Activated naive CD4-positive, alpha-beta T cell treated with anti-CD3 and anti-CD28 coated beads, Interleukin-2, amount 50 U/mL, for 16 hours (primary cell): ENCODE measurements around the gene PIP5K1B.

Source experiments
- DNase-seq: peaks from one replicate; pipeline ENCODE4 v3.0.0-alpha.2; 2020

The PIP5K1B gene

DNA sequence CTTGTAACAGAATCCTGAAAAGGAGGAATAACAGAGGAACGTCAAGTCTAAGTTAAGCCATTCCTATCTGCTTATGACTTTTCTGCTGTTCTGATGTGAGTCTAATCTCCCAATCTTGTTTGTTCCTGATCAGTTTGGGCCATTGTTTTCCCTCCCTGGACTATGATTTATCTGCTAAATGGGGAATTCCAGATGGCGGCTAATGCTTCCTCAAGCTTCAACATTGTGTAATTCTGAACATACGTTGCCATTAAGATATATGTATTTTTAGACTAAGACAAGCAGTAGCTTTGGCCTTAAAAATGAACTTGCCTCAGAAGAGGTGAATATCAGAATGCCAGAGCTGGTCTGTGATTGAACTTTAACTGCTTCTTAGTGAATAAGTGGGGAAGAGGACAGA lies 166.2 kb downstream of the PIP5K1B start:
- DNase-seq, result no peak

DNA sequence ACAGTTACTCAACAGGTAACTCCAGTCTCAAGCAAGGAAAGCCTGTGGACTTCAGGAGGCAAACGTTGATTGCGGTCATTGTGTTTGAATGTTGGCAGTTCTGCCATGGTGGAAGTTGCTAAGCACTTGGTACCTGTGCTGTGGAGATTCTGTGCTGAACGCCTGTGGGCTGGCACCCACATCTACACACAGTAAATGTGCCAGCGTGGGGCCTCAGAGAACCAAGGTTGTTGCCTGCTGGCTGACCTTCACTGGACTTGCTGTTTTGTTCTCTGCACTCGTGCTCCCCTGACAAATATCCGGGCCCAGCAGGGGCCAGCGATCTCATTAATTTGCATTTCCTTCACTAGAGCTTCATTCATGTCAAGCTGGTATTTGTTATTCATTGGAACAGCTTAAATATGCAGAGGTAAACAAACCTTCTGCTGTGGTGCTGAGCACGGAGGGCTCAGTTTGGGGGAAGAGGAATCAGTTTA lies 167.0 kb downstream of the PIP5K1B start:
- DNase-seq, result no peak

DNA sequence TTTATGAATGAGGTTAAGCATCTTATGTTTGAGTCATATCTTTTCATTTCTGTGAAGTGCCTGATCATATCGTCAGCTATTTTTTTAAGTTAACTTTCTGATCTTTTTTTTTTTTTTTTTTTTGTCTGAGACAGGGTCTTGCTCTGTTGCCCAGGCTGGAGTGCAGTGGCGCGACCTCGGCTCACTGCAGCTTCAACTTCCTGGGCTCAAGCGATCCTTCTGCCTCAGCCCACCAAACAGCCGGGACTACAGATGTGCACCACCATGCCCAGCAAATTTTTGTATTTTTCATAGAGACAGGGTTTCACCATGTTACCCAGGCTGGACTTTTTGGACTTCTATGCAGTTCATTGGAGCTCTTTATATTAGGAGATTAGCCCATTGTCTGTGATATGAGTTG lies 168.1 kb downstream of the PIP5K1B start:
- no peak for DNase-seq

DNA sequence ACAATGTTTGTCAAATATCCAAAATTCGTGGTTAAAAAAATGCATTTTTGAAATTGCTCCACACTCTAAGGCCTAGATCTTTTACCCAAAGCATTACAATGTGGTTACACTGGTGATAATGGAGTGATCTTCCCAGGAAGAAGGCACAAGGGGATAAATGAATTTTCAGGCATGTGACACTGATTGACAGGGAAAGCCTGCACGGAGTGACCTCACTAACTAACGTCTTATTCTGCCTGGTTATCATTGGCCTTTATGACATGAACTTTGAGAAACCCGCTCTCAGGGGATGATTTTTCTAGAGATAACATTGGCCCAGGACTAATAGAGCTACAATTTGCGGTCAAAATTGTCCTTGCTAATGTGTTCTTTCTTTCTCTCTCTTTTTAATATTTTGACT lies 171.2 kb downstream of the PIP5K1B start:
- DNase-seq, result no peak

DNA sequence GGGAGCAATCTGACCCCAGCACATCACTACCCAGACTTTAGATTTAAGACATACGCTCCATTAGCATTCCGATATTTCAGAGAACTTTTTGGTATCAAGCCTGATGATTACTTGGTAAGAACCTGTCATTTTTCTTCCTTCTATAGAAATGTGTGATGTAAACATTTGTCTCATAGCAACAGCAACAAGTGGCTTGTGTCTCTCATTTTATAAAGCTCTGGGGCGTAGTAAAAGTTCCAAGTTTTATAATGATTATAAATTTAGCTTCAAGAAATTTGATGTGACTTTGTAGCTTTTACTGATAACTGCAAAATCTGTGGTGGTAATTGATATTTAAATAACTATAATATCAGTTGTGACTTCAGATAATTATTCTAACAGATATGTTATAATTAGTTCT lies 171.6 kb downstream of the PIP5K1B start:
- DNase-seq, result no peak

DNA sequence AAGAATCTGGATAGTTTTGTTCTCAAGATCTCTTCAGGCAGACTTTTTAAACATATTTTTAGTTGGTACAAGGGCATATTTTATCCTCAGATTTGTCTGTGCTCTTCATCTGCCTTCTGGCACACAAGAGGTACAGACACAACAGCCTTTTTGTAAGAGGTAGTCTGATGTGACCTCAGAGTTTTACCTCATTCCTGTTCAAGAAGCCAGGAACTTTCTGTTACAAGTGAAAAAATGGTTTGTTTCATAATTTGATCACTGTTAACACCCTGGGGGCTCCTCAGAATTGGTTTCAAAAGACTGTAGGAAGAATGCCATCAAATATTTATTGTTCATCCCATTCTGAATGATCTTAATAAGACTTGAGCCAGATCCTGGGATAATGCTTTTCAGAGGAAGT lies 172.2 kb downstream of the PIP5K1B start:
- DNase-seq, result no peak

DNA sequence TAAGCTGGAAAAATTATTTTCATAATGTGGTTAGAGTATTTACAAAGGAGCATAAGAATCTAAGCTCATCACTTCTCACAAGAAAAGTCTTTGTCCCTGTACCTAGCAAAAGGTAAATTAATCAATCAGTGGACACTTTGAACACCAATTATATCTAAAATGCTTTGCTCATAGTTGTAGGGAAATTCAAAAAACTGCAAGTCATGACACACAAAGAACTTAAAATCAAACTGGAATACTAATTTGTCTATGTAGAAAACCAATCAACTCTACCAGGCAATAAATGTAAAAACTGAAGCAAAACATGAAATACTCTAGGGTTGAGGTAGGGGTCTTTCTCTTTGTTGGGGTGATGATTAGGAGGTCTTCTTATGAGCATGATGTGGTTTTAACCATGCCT lies 173.4 kb downstream of the PIP5K1B start:
- DNase-seq, result no peak

DNA sequence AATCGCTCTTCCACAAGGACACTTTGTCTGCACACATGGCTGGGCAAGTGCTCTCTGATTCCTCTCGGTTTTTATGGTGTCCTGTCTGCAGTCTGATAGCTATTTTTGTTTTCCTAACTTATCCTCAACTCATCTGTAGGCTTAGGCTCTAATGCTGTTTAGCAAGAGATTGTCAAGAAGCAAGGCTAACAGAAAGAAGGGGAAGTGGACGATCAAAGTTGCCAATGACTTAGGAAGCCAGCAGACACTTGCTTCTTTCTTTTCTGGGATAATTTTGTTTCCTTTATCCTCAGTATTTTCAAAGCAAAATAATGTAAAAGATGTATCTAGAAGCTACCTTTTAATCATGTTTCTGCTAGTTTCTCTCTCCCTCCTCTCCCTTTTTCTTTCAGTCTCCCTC lies 178.2 kb downstream of the PIP5K1B start:
- DNase-seq, result no peak

DNA sequence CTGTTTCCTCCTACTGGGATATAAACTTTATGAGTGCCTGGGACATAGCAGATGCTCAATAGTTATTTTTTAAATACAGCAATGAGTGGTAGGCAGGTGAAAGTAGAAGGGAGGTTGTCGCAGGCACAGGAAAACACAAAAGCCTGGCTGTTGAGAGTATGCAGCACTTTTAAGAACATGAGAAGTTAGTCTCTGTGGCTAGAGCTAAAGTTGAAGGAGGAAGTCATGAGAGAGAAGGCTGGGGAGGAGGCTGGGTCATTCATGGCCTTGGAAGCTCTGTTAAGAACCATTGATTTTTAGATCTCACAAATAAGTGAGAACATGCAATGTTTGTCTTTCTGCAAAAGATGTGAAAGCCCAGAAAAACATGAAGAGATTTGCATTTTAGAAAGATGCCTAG lies 182.2 kb downstream of the PIP5K1B start:
- no peak for DNase-seq

DNA sequence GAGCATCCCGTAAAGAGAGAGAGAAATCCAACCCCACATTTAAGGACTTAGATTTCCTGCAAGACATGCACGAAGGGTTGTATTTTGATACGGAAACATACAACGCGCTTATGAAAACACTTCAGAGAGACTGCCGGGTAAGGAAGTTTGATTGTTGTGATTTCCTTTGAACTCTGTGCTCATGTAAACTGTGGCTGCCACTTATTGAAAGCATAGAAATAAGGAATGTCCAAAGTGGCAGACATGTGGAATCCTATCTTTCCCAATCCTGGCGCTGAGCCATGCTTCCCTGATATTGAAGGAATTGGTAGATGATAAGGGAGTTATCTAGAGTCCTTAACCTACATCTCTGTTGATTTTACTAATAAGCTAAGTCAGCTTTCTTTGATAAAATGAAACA lies 189.5 kb downstream of the PIP5K1B start:
- DNase-seq, result no peak

DNA sequence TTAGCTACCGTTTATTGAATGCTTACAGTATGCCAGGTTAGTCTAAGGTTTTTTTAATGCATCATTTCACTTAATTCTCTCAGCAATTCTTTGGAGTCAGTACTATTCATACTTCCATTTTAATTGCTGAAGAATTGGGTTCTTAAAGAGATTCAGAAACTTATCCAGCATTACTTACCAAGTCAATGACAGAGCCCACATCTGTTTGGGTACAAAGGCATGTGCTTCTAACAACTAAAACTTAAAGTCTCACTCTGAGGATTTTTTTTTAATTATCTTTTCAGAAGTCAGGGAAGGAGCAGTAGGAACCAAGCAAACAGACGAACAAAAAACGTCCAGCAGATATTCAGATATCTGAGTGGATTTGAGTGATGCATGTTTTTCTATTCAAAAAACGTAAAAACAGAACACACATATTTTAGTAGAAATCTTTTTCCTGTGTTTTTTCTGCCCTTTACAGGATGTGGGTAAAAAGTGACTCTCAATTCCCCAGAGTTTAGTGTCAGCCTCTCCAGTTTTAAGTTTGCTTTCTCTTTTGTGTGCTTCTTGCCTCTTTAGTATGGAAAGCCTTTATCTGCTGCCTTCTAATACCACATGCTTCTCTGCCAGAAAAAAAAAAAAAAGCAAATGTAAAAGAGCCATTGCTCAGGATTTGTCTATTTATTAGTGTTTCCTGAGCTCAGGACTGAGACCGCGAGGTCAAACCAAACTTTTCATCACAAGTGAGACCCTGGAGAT lies 190.9 kb downstream of the PIP5K1B start:
- no peak for DNase-seq

DNA sequence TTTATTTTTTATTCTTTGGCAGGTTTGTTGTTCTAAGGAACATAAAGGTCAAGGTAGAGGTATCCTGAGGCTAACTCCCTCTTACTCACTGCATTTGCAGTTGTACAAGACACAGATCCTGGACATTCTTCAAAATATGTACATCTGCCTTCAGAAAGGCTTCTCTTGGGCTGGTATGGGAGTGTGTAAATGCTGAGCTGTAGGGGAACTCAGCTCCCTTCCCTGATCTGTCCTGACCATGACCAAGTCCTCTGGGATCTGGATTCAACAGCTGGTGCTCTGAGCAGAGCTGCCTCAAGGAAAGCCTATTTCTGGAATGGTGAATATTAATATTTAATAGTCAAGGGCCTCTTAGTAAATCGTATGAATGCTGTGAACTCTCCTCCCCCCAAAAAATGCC lies 191.4 kb downstream of the PIP5K1B start:
- DNase-seq, result no peak

DNA sequence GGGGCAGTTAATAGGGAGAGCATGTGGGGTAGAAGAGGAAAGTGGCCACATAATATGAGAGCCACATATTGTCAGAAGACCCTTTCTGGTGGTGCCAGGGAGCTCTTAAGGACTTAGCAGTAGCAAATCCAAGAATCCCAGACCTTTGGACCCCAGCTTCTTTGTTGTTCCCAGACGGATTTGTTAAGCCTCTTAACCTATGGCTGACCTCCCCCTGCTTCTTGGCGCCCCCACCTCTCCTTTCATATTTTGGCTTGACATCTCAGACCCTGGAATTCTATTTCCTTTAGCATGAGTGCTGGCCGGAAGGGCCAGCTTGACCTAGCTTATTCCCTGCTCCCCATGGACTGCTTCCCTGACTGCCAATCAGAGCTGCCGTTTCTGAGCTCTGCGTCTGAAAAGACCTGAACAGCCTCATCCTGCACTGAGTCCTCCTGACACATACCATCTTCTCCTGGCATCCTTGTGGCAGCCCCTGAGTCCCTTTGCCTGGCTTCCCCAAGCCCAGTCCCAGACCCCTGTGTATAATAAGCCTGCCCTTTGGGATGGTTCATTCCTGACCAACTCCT lies 192.6 kb downstream of the PIP5K1B start:
- no peak for DNase-seq

DNA sequence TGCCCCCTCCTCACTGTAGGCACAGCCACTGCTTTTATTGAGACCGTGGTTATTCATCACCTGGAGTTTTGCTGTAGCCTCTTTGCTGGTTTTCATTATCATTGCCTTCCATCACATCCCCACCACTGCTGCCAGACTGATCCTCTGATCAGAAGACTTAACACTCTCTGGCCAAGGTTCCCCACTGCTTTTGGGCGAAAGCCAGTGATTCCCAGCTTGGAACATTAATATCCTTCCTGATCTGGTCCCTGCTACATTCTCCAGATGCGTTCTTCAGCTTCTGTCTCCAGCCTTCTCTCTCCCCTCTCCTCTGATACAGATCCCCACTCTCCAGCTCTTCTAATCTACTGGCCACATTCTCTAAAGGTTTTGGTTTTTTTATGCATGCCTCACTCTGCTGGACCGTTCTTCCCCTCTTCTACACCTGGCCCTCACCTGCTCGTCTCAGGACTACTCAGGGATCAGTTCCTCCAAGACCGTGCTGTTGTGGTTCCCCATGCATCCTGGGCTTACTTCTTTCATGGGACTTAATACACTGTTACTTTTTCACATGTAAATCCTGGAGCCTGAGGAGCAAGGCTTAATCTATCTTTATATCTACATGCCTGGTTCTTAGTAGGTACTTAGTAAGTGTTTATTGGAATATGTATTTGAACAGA lies 193.9 kb downstream of the PIP5K1B start:
- DNase-seq, result no peak

DNA sequence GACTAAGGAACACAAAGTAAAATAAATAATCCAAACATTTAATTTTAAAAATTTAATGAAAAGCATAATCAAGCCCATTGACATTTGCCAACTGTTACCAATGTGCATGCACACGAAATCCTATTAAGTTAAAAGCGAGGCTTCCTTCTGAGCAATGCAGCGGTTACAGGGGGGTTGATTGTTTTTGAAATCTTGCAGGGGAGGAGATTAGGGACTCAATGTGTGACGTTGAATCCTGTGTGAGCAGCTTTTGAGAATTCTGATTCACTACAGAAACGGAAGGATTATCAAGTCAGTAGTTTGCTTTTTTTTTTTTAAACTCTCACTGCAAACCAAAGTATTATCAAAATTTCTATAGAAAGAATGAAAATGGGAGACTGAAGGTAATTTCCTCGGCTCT lies 199.4 kb downstream of the PIP5K1B start:
- DNase-seq, result no peak

DNA sequence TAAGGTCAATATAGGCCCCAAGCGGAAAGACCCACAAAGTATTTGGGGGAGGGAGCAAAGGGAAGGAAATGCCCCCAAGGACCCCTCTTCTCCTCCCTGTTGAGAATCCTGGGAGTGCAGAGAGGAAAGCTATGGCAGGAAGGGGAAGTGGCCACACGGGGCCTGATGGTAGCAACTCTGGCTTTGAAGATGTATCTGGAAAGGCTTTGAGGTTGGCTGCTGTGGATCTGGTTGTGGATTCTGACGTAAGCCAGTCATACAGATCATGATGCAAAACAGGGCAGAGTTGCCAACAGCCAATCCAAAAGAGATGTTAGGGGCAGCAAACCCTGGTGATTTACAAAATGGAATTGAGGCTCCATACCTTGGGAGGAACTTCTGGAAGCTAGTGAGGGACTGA lies 200.1 kb downstream of the PIP5K1B start:
- DNase-seq, result no peak

DNA sequence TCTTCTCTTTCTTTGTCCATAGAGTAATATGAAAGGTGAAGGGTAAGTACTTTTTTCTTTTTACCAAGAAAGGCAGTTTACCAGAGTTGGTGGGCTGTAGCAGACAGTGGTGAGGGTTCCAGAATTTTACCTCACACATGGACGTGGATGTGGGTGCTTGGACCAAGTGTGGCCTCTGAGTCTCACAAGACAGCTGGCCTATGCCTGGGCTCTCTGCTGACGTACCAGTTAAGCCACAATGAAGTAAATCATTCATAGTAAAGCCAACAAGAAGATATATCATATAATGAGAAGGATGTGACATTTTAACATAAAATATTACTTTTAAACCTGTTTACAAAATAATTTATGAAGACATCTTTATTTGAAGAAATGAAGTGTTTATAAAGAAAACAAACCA lies 202.9 kb downstream of the PIP5K1B start:
- DNase-seq, result no peak

DNA sequence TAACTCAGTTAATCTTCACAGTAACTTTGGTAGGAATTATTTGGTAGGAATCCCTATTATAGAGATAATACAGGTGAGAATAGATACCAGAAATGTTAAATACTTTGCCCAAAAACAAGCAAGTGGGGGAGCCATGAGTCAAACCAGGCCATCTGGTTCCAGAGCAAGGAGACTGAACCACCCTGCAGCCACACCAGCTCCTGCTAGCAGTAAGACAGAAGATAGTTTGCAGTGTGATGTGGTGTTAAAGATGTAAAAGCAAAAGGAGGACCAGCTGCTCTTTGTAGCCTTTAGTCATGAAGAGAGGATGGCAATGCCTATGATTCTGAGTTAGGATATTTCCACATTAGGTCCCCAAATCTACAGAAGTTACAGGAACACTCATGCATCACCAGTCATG lies 207.5 kb downstream of the PIP5K1B start:
- no peak for DNase-seq

DNA sequence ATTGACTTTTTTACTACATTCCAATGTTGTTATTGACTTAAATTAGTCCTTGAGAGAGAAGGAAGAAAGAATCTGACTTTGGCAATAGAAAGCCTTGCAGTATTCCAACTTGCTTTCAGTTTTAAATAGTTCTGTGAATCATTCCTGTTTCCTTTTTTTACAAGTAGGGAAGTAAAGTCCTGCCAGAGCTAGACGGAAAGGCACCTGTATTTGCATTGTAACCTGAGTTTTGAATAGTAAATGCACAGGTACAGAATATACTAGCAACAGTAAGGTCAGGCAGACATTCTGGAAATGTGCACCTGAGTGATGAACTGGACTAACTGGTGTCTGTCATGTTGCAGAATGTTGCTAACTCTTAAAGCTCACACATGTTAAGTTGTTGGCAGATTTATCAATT lies 208.0 kb downstream of the PIP5K1B start:
- DNase-seq, result no peak

DNA sequence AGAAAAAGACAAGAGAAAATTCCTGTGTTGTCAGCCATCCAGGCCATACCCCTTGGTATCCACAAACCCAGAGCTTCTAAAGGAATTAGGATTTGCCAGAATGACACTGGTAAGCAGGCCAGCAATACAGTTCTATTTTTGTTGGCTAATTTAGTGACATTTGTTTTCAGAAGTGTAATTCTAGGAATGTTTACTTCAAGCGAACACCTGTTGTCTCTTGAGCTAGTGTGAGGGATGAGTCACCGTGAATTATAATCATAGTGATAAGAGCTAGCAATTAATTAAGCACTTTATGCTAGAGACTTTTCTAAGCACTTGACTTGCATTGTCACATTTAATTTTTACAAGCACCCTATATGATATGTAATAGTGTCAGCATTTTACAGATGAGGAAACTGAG lies 209.7 kb downstream of the PIP5K1B start:
- no peak for DNase-seq

DNA sequence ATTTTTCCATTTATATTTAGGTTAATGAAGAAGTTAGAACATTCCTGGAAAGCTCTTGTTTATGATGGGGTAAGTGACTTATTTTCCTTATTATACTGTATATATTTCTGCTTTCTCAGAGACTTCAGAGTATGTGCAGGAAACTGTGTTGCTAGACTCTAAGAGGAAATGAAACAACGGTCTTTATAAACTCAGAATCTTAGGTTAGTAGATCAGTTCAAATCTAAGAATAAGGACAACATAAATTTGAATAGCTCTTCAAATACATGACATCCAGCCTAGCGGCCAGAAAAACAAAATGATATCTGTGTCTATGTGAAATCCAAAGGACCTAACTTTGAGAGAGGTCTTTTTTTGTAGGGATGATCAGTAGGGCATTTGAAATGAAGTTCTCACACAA lies 214.6 kb downstream of the PIP5K1B start:
- no peak for DNase-seq

DNA sequence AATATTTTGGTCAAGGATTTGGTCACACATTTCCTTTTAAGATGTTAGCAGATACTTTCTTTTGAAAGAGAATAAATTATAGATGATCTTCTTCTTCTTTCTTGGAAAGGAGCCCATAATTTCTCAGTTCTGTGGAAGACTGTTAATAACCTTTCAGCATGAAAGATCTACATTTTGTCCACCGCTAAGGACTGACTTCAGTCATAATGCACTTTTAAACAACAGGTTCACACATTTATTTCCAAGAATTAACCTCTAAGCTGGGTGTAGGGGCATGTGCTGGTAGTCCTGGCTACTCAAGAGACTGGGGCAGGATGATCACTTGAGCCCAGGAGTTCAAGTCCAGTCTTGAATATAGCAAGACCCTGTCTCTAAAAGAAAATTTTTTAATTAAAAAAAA lies 215.9 kb downstream of the PIP5K1B start:
- no peak for DNase-seq

DNA sequence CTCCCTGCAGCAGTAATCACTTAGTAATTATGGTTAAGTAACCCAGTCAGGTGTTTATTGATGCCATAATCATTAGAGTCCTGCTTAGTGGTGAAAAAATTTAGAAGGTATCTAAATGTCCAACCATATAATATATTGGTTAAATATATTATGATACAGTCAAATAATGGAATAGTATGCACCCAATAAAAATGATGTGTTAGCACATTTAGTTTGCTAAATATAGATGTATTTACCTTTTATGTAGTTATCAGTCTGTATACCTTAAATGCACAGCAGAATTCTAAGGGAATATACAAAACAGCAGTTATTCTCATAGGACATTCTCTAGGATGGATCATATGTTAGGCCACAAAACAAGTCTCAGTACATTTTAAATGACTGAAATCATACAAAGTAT lies 218.4 kb downstream of the PIP5K1B start:
- no peak for DNase-seq

DNA sequence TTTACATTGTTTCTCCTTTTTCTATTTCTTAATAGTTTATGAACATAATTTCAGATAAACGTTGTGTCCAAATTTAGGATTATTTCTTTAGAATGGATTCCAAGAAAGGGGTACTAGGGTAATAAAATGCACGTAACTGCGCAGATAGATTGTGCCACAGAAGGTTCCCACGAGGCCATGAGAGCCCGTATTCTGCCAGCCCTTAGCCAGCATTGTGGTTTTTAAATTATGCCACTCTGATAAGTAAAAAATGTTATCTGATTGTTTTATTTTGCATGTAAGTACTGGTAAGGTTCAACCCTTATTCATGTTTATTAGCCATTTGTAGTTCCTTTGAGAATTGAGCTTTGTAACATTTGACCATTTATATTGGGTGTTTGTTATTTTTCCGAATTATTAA lies 220.1 kb downstream of the PIP5K1B start:
- DNase-seq, result no peak

DNA sequence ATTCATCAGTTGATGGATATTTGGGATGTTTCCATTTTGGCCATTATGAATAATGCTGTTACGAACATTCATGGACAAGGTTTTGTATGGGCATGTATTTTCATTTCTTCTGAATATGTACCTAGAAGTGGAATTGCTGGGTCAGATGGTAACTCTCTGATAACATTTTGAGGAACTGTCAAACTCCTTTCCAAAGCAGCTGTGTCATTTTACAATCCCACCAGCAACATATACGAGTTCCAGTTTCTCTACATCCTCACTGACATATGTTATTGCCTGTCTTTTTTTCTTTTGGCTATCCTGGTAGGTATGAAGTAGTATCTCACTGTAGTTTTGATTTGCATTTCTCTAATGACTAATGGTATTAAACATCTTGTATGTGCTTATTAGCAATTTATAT lies 222.1 kb downstream of the PIP5K1B start:
- DNase-seq, result no peak
